H1 (cell line): ENCODE data around the gene RANBP9. TPM values are rescaled to one million over a fixed set of nuclear protein-coding genes. Genes with fewer than 3 reads are reported as not detected.

Source experiments
- ASH2L ChIP-seq: fragments of 200-600, 300-600 bp; sonication (generic); IDR thresholded peaks from one replicate; pipeline ENCODE4 v1.7.1; 2017; ENCODE audit warnings: low read length
- ATF2 ChIP-seq: IDR thresholded peaks from 2 replicates; pipeline ENCODE4 v1.6.1; 2012; ENCODE audit warnings: low read length, inconsistent platforms
- BACH1 ChIP-seq: IDR thresholded peaks from 2 replicates; pipeline ENCODE4 v1.6.1; 2012; ENCODE audit warnings: low read length, improper control_type of control experiment
- CHD2 ChIP-seq: IDR thresholded peaks from 2 replicates; pipeline ENCODE4 v1.6.1; 2012; ENCODE audit warnings: low read length, improper control_type of control experiment
- CHD7 ChIP-seq: fragments of 300-600 bp; sonication (generic); IDR thresholded peaks from 2 replicates; pipeline ENCODE4 v1.7.1; 2012; ENCODE audit warnings: low read length, moderate library complexity, mild to moderate bottlenecking, inconsistent platforms; ENCODE audit not compliant: insufficient replicate concordance
- CREB1 ChIP-seq: IDR thresholded peaks from 2 replicates; pipeline ENCODE4 v1.6.1; 2012; ENCODE audit warnings: inconsistent platforms
- HDAC2 ChIP-seq, 2 experiments: fragments of 300-600 bp in 1 of 2; sonication (generic) in 1 of 2; IDR thresholded peaks; 2 replicates each; pipeline ENCODE4 v1.6.1; 2011 to 2012; ENCODE audit warnings: low read depth in 2 of 2, low read length in 2 of 2, mild to moderate bottlenecking in 2 of 2, moderate library complexity in 2 of 2, borderline replicate concordance in 1 of 2, inconsistent platforms in 1 of 2
- MAFK ChIP-seq: IDR thresholded peaks from 2 replicates; pipeline ENCODE4 v1.6.1; 2012; ENCODE audit warnings: low read depth, mild to moderate bottlenecking, improper control_type of control experiment, low read length
- MAX ChIP-seq: IDR thresholded peaks from 2 replicates; pipeline ENCODE4 v1.6.1; 2012; ENCODE audit warnings: inconsistent platforms
- NRF1 ChIP-seq: IDR thresholded peaks from 2 replicates; pipeline ENCODE4 v1.6.1; 2011; ENCODE audit warnings: mild to moderate bottlenecking, low read depth, low read length, improper control_type of control experiment
- POLR2AphosphoS5 ChIP-seq: IDR thresholded peaks from 2 replicates; pipeline ENCODE4 v1.6.1; 2011; ENCODE audit warnings: low read depth, low read length
- polyA plus RNA-seq, 7 experiments: library from polyadenylated mRNA; depleted of rRNA in 3 of 7; stranded (reverse) in 5 of 7; unstranded in 2 of 7; fragments of >200 nt in 5 of 7; fragments of 200-250 nt in 2 of 7; gene quantifications; 1 replicate in 5 of 7; 2 replicates in 1 of 7; 4 replicates in 1 of 7; pipeline versions ENCODE4 v1.2.1 to v1.2.3, GENCODE V29; 2011 to 2013; ENCODE audit warnings: missing spikeins in 2 of 7, mixed read lengths in 2 of 7
- total RNA-seq: library from RNA; stranded (reverse); fragmentation: NEBNext Ultra II Directional; extraction: Animal tissue kit (Norgen Biotek cat#: 25700); gene quantifications from 2 replicates; pipeline ENCODE4 v1.2.1, GENCODE V29; 2021

Gene RANBP9
- total and polyA plus RNA-seq, 2 of the 8 experiments (the other 6 are each of a cell fraction or from before 2014, with no cell fraction given), result 13.0 to 36.7 TPM

GRCh38 chr6:13611715-13612114 lies 99.9 kb downstream of the RANBP9 start (continued):
- TF ChIP-seq CHD7 (no peak), MAFK (no peak), POLR2AphosphoS5 (no peak), BACH1 (no peak), MAX (no peak), ATF2 (no peak), NRF1 (no peak), HDAC2 (IDR thresholded peaks at IDR 0.05; ENCODE audit: borderline replicate concordance in 1 of 2, low read depth in 2 of 2, low read length in 2 of 2) (no peak), ASH2L (no peak), CREB1 (no peak), CHD2 (no peak)
